Karpas-422 (cell line): Measurements from ENCODE around the gene USP13. TPM values are rescaled to one million over a fixed set of nuclear protein-coding genes. Genes with fewer than 3 reads are reported as not detected.
"Not testable (repeated sequence)": the region's sequence is repeated elsewhere in the genome, so short reads cannot be mapped to it uniquely, and the experiment has no call there.

Source experiments
- DNase-seq: peaks from one replicate; pipeline ENCODE4 v3.0.0-alpha.2; 2015
- H2AFZ ChIP-seq: fragments of 200-600 bp; sonication (generic); 2 replicates; pipeline ENCODE4 v1.6.1; 2014; ENCODE audit warnings: antibody characterized with exemption, low read length, mixed read lengths
- H3K27ac ChIP-seq: fragments of 200-600 bp; sonication (generic); 2 replicates; pipeline ENCODE4 v1.5.1; 2014; ENCODE audit warnings: mild to moderate bottlenecking, low read length, moderate library complexity
- H3K27me3 ChIP-seq: fragments of 200-600 bp; sonication (generic); 2 replicates; pipeline ENCODE4 v1.6.1; 2014; ENCODE audit warnings: low read length, mixed read lengths
- H3K36me3 ChIP-seq: fragments of 200-600 bp; sonication (generic); 2 replicates; pipeline ENCODE4 v1.6.1; 2014; ENCODE audit warnings: low read length, mixed read lengths; ENCODE audit not compliant: insufficient read depth
- H3K4me1 ChIP-seq: fragments of 200-600 bp; sonication (generic); 2 replicates; pipeline ENCODE4 v1.6.1; 2014; ENCODE audit warnings: mild to moderate bottlenecking, low read length, mixed read lengths
- H3K4me2 ChIP-seq: fragments of 200-600 bp; sonication (generic); 2 replicates; pipeline ENCODE4 v1.6.1; 2014; ENCODE audit warnings: low read length, low read depth, mild to moderate bottlenecking; ENCODE audit not compliant: poor library complexity, severe bottlenecking
- H3K4me3 ChIP-seq: fragments of 200-600 bp; sonication (generic); 2 replicates; pipeline ENCODE4 v1.5.1; 2014; ENCODE audit warnings: mild to moderate bottlenecking, antibody characterized with exemption, low read length, mixed read lengths
- H3K79me2 ChIP-seq: fragments of 200-600 bp; sonication (generic); 2 replicates; pipeline ENCODE4 v1.6.1; 2014; ENCODE audit warnings: mild to moderate bottlenecking, low read length, mixed read lengths
- H3K9ac ChIP-seq: fragments of 200-600 bp; sonication (generic); 2 replicates; pipeline ENCODE4 v1.6.0; 2014; ENCODE audit warnings: low read length
- H3K9me2 ChIP-seq: fragments of 200-600 bp; sonication (generic), shearing (Covaris generic); replicated peaks from 2 replicates; pipeline ENCODE4 v1.6.0; 2014; ENCODE audit warnings: mild to moderate bottlenecking, low read length, moderate library complexity; ENCODE audit not compliant: insufficient read depth
- H3K9me3 ChIP-seq: fragments of 300-700, 200-600 bp; sonication (generic); 2 replicates; pipeline ENCODE4 v1.6.1; 2014; ENCODE audit warnings: low read length, mixed read lengths
- H4K20me1 ChIP-seq: fragments of 200-600 bp; sonication (generic); 2 replicates; pipeline ENCODE4 v1.6.1; 2014; ENCODE audit warnings: mild to moderate bottlenecking, antibody characterized with exemption, low read length, low read depth; ENCODE audit not compliant: insufficient read depth
- total RNA-seq: library from RNA; depleted of rRNA; stranded (reverse); fragments of >200 nt; shearing (Covaris generic); gene quantifications from 2 replicates; pipeline ENCODE4 v1.2.3, GENCODE V29; 2014; ENCODE audit warnings: low replicate concordance

The USP13 gene
- total RNA-seq, 1 experiment from 2014 or later = 22.1 TPM

DNA sequence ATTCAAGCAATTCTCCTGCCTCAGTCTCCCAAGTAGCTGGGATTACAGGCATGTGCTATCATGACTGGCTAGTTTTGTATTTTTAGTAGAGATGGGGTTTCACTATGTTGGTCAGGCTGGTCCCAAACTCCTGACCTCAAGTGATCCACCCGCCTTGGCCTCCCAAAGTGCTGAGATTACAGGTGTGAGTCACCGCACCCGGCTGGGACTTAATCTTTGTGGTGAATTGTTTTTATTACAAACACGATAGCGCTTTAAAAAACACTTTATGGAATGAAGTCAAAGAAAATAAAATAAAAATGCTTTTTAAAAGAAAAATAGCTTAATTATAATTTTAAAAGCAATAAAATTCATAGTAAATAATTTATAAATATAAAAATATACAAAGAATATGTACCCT lies 130.0 kb downstream of the USP13 start:
- not testable (repeated sequence) for H3K9me2 ChIP-seq, H3K79me2 ChIP-seq, H3K27ac ChIP-seq, H3K27me3 ChIP-seq, H3K9ac ChIP-seq, H3K4me1 ChIP-seq, DNase-seq, H3K4me3 ChIP-seq, H3K4me2 ChIP-seq, H4K20me1 ChIP-seq, H2AFZ ChIP-seq, H3K9me3 ChIP-seq
- peaks cover 49% of the 10 kb centered on the region for H3K36me3 ChIP-seq

DNA sequence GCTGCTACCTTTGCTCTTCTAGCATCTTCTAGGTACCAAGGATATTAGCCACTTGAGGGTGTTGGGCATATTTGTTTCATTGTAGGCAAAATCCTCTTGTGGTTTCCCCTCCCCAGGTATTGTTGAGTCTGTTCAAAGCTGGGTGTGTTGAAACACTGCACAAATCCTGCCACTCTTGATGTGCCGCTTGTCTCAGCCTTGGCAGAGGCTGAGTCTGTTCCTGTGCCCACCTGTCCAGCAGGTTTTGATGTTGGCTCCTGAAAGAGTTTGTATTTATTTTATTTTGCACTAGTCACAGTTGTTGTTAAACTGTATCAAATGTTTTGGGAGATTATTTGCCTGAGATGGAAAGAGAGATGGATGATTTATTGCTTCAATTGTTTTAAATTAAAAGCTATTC lies 136.2 kb downstream of the USP13 start:
- Histone ChIP-seq H3K27me3 (no peaks in the 10 kb centered on the region), H3K9ac (no peak overlapping the region), H3K9me2 (no peaks in the 10 kb centered on the region), H3K4me1 (no peaks in the 10 kb centered on the region), H3K36me3 (peaks cover 13% of the 10 kb centered on the region; the same call in 1 of the 2 replicates), H3K79me2 (no peaks in the 10 kb centered on the region), H3K27ac (no peak overlapping the region), H2AFZ (no peak overlapping the region), H3K4me2 (no peak overlapping the region), H3K9me3 (no peaks in the 10 kb centered on the region), H4K20me1 (no peaks in the 10 kb centered on the region), H3K4me3 (no peak overlapping the region)
- no peak for DNase-seq

DNA sequence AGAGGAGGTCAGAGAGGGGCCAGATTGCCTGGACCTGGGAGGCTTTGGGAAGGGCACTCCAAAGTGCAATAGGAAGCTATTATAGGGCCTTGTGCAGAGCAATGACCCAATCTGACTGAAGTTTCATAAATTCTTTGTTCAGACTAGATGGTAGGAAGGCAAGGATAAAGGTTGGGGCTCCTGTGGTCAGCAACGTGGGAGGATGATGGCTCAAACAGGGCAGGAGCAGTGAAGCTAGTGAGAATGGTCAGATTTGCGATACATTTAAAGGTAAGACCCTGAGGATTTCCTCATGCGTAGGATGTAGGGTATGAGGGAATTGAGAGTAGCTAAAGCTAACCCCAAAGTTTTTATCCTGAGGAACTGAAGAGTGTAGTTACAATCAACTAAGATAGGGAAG lies 139.0 kb downstream of the USP13 start:
- Histone ChIP-seq H3K27me3 (no peaks in the 10 kb centered on the region), H3K4me2 (no peak overlapping the region), H3K9ac (no peak overlapping the region), H3K9me2 (no peaks in the 10 kb centered on the region), H3K27ac (no peak overlapping the region), H4K20me1 (no peaks in the 10 kb centered on the region), H3K79me2 (no peaks in the 10 kb centered on the region), H3K4me1 (no peaks in the 10 kb centered on the region), H3K4me3 (no peak overlapping the region), H3K36me3 (no peaks in the 10 kb centered on the region), H2AFZ (no peak overlapping the region), H3K9me3 (no peaks in the 10 kb centered on the region)
- no peak for DNase-seq

DNA sequence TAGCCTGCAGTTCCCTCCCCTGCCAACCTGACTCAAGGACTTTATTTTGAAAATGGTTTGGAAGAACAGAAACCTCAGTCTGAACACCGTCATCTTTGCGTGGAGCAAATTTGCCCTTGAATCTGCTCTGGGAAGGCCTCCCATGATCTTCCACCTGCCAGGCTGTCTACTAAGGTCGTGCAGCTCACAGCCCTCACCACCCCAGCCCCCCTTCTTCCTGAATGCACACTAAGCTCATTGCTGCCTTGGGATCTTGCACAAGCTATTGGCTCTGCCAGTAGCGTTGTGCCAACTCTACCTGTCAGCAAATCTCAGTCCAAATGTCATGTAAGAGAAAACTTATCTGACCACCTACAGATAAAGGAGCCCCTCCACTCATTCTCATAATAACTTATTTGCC lies 141.5 kb downstream of the USP13 start:
- no peaks in the 10 kb centered on the region for H3K27me3 ChIP-seq
- H3K9me3 ChIP-seq = no peaks in the 10 kb centered on the region
- H4K20me1 ChIP-seq = no peaks in the 10 kb centered on the region
- H3K36me3 ChIP-seq = no peaks in the 10 kb centered on the region
- no peaks in the 10 kb centered on the region for H3K4me1 ChIP-seq
- H3K9ac ChIP-seq = no peak overlapping the region
- H3K79me2 ChIP-seq = no peaks in the 10 kb centered on the region
- no peak overlapping the region for H3K4me3 ChIP-seq
- no peak overlapping the region for H3K4me2 ChIP-seq
- H2AFZ ChIP-seq = no peak overlapping the region
- no peak overlapping the region for H3K27ac ChIP-seq
- no peak for DNase-seq
- no peaks in the 10 kb centered on the region for H3K9me2 ChIP-seq

DNA sequence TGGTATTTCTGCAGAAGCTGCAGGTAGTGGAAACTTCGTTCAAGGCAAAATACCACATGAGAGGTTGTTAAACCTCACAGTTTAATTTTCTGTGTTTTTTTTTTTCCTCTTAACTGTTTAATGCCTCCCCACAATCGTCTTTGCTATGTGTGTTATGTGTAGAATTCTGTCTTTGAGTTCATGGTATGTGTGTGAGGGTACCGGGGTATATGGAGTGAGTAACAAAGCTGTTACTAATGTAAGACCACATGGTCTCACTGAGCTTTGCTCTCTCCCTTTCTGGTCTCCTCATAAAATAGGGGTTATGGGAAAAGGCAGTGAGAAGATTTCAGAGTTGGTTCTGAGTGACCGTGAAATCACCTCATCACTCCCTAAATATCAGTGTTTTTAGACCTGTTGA lies 143.6 kb downstream of the USP13 start:
- Histone ChIP-seq H4K20me1 (no peaks in the 10 kb centered on the region), H2AFZ (no peak overlapping the region), H3K9ac (no peak overlapping the region), H3K9me3 (no peaks in the 10 kb centered on the region), H3K27me3 (no peaks in the 10 kb centered on the region), H3K4me3 (no peak overlapping the region), H3K79me2 (no peaks in the 10 kb centered on the region), H3K27ac (no peak overlapping the region), H3K4me2 (no peak overlapping the region), H3K36me3 (no peaks in the 10 kb centered on the region), H3K9me2 (no peaks in the 10 kb centered on the region), H3K4me1 (no peaks in the 10 kb centered on the region)
- no peak for DNase-seq

DNA sequence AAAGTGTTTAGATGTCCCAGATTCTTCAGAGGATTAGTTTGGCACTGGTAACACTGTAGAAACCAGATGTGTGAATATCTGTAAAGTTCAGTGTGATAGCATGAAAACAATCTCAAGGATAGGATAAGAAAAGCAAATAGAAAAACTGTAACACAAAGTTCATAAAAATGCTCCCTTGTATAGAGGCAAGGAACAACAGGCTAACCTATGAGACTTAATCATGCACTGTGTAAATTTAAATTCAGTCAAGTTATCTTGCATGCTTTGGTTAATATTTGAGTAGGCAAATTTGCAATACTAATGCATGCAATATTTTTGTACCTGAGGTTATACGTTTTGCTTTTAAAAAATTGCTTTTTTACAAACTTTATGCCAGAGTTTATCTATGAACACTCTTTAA lies 144.4 kb downstream of the USP13 start:
- no peaks in the 10 kb centered on the region for H3K79me2 ChIP-seq
- DNase-seq = no peak
- H4K20me1 ChIP-seq = no peaks in the 10 kb centered on the region
- no peaks in the 10 kb centered on the region for H3K36me3 ChIP-seq
- H3K27me3 ChIP-seq = no peaks in the 10 kb centered on the region
- H3K4me3 ChIP-seq = no peak overlapping the region
- H3K4me1 ChIP-seq = no peaks in the 10 kb centered on the region
- H3K9me2 ChIP-seq = no peaks in the 10 kb centered on the region
- H2AFZ ChIP-seq = no peak overlapping the region
- no peak overlapping the region for H3K4me2 ChIP-seq
- no peak overlapping the region for H3K27ac ChIP-seq
- H3K9ac ChIP-seq = no peak overlapping the region
- no peaks in the 10 kb centered on the region for H3K9me3 ChIP-seq

DNA sequence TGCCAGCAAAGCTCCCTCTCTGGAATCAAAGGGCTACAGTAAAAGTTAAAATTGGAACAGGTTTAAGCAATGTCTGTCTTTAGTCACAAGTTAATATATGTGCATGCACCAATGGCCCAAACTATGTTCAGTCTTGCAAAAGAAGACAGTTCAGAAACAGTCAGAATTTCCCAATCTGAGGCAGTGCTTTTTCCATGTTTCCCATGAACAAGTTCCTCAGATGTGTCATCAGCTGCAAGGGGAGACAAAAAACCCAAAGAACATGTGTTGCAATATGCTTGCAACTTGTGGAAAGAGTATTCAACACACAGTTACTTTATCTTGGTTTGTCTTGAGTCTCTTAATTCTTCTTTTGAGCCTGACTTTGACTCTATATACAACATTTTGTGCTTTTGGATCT lies 148.4 kb downstream of the USP13 start:
- no peaks in the 10 kb centered on the region for H3K36me3 ChIP-seq
- no peak overlapping the region for H3K27ac ChIP-seq
- H3K4me3 ChIP-seq = no peak overlapping the region
- H3K9me3 ChIP-seq = no peaks in the 10 kb centered on the region
- H3K79me2 ChIP-seq = no peaks in the 10 kb centered on the region
- H3K4me2 ChIP-seq = no peak overlapping the region
- no peaks in the 10 kb centered on the region for H3K9me2 ChIP-seq
- H3K27me3 ChIP-seq = no peaks in the 10 kb centered on the region
- no peak for DNase-seq
- H4K20me1 ChIP-seq = no peaks in the 10 kb centered on the region
- H3K9ac ChIP-seq = no peak overlapping the region
- peaks cover 14% of the 10 kb centered on the region for H3K4me1 ChIP-seq
- H2AFZ ChIP-seq = no peak overlapping the region

DNA sequence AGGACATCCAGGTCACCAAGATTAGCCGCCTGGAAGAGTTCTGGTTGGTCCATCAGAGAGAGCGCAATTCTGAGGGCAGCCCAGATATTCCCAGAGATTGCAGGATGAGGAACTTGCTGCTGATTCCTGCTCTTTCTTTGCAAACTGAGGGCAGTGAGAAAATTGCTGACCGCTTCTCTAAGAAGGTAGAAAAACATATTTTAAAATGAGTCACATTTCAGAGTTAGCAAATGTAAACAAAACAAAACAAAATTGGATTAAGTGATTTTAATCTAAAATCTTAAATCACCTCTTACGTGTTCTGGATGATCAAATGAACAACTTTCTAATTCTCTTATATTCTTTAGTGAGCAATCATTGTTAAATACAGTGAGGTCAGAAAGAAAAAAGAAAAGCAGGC lies 149.0 kb downstream of the USP13 start:
- no peak overlapping the region for H2AFZ ChIP-seq
- no peaks in the 10 kb centered on the region for H3K36me3 ChIP-seq
- H3K4me3 ChIP-seq = no peak overlapping the region
- H3K4me1 ChIP-seq = peaks cover 14% of the 10 kb centered on the region
- H3K4me2 ChIP-seq = no peak overlapping the region
- no peaks in the 10 kb centered on the region for H3K9me3 ChIP-seq
- no peak overlapping the region for H3K27ac ChIP-seq
- no peak for DNase-seq
- H4K20me1 ChIP-seq = no peaks in the 10 kb centered on the region
- H3K9ac ChIP-seq = no peak overlapping the region
- no peaks in the 10 kb centered on the region for H3K9me2 ChIP-seq
- H3K79me2 ChIP-seq = no peaks in the 10 kb centered on the region
- H3K27me3 ChIP-seq = no peaks in the 10 kb centered on the region

DNA sequence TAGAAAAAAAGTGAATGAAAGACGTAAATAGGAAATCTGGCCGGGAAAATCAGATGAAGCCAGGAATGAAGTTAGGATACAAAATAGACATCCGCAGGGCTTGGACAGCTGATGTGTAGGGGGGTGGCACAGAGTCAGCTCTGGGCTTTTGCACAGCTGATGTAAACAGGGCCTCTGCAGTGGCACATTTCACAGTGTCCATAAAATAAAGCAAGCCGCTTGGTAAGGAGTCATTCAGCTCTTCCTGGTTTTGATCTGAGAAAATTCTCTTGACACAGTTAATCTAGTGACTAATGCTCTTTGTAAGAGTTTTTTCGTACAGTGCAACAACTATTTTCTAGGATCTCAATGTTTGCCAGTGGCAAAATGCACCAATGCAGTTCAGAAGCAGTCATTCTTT lies 153.3 kb downstream of the USP13 start:
- Histone ChIP-seq H3K4me2 (no peak overlapping the region), H3K79me2 (no peaks in the 10 kb centered on the region), H3K27ac (no peak overlapping the region), H3K36me3 (no peaks in the 10 kb centered on the region), H3K4me1 (peaks cover 16% of the 10 kb centered on the region), H3K9ac (no peak overlapping the region), H3K9me2 (no peaks in the 10 kb centered on the region), H3K27me3 (no peaks in the 10 kb centered on the region), H3K9me3 (no peaks in the 10 kb centered on the region), H4K20me1 (no peaks in the 10 kb centered on the region), H3K4me3 (no peak overlapping the region), H2AFZ (no peak overlapping the region)
- DNase-seq = no peak
